ENCODE results near the gene MDK. TPM values are rescaled to one million over a fixed set of nuclear protein-coding genes. Genes with fewer than 3 reads are reported as not detected.
A peak's percentile ranks its signal among the peaks of the same experiment; 100 is the strongest.

MDK gene
- total RNA-seq, 1 experiment from 2014 or later, result 252 TPM

DNA sequence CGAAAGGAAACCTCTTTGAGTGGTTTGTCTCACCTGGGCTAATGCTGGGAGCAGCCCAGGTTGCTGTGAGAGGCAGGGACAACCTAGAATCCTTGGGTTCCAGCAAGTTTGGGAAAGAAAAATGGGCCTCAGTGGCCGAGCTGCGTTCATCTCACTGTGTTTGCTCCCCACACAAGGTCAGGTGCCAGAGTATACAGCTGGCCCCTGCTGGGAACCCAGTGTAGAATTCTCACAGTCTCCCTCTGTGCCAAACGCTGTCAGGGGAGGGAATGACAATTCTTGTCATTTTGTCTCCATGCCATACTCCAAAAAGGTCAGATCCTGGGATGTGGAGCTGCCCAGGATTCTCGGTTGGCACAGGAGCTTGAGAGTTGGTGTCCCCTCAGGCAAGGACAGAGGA, 29.9 kb upstream of the MDK start:
- intact Hi-C loops (cut with micrococcal nuclease; ENCODE audit: unreplicated experiment) (no loop called here), in situ Hi-C loops (cut with HindIII; ENCODE audit: low pct_unique_long_range_greater_than_20kb, low sequenced_read_pairs) (no loop called here)
- no peaks in the 10 kb centered on the region for H3K36me3 ChIP-seq (ENCODE audit: control insufficient read depth, insufficient read depth, low read length)
- H3K4me1 ChIP-seq (ENCODE audit: control insufficient read depth, insufficient read depth, low read length), result peaks cover 27% of the 10 kb centered on the region
- H3K9me3 ChIP-seq (ENCODE audit: control insufficient read depth, insufficient read depth, low read depth, low read length), result no peaks in the 10 kb centered on the region
- no peak overlapping the region for H3K4me3 ChIP-seq (ENCODE audit: low read depth in 2 of 2, low read length in 2 of 2)
- TF ChIP-seq SIN3A (IDR thresholded peaks at IDR 0.05; ENCODE audit: borderline replicate concordance, insufficient read depth, low read depth, low read length) (no peak), TCF7L2 (IDR thresholded peaks at IDR 0.05; ENCODE audit: low read depth, low read length) (no peak), POLR2AphosphoS5 (IDR thresholded peaks at IDR 0.05; ENCODE audit: low read depth, low read length) (no peak)
- TF ChIP-seq, protein P1, sequence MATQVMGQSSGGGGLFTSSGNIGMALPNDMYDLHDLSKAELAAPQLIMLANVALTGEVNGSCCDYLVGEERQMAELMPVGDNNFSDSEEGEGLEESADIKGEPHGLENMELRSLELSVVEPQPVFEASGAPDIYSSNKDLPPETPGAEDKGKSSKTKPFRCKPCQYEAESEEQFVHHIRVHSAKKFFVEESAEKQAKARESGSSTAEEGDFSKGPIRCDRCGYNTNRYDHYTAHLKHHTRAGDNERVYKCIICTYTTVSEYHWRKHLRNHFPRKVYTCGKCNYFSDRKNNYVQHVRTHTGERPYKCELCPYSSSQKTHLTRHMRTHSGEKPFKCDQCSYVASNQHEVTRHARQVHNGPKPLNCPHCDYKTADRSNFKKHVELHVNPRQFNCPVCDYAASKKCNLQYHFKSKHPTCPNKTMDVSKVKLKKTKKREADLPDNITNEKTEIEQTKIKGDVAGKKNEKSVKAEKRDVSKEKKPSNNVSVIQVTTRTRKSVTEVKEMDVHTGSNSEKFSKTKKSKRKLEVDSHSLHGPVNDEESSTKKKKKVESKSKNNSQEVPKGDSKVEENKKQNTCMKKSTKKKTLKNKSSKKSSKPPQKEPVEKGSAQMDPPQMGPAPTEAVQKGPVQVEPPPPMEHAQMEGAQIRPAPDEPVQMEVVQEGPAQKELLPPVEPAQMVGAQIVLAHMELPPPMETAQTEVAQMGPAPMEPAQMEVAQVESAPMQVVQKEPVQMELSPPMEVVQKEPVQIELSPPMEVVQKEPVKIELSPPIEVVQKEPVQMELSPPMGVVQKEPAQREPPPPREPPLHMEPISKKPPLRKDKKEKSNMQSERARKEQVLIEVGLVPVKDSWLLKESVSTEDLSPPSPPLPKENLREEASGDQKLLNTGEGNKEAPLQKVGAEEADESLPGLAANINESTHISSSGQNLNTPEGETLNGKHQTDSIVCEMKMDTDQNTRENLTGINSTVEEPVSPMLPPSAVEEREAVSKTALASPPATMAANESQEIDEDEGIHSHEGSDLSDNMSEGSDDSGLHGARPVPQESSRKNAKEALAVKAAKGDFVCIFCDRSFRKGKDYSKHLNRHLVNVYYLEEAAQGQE (IDR thresholded peaks at IDR 0.05; ENCODE audit: insufficient read depth in 1 of 2, low read depth in 2 of 2, low read length in 1 of 2), result no peak
- TF ChIP-seq, protein P2, sequence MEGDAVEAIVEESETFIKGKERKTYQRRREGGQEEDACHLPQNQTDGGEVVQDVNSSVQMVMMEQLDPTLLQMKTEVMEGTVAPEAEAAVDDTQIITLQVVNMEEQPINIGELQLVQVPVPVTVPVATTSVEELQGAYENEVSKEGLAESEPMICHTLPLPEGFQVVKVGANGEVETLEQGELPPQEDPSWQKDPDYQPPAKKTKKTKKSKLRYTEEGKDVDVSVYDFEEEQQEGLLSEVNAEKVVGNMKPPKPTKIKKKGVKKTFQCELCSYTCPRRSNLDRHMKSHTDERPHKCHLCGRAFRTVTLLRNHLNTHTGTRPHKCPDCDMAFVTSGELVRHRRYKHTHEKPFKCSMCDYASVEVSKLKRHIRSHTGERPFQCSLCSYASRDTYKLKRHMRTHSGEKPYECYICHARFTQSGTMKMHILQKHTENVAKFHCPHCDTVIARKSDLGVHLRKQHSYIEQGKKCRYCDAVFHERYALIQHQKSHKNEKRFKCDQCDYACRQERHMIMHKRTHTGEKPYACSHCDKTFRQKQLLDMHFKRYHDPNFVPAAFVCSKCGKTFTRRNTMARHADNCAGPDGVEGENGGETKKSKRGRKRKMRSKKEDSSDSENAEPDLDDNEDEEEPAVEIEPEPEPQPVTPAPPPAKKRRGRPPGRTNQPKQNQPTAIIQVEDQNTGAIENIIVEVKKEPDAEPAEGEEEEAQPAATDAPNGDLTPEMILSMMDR (IDR thresholded peaks at IDR 0.05), result no peak
- ChIA-PET CTCF (interaction anchor here (1.4 kb wide), 2 partner anchors 10 to 15 kb away, joined by 3 to 6 read pairs; no protein-coding TSS in a partner anchor), POLR2A (no interaction called here)
- H3K27me3 ChIP-seq (ENCODE audit: control insufficient read depth, insufficient read depth, low read length), result no peaks in the 10 kb centered on the region
- no TSS peak for BruUV-seq (replicated peaks)
- ATAC-seq (no peak), DNase-seq (ENCODE audit: low read depth, low spot score) (no peak)
- H3K27ac ChIP-seq (ENCODE audit: low read length), result no peak overlapping the region

DNA sequence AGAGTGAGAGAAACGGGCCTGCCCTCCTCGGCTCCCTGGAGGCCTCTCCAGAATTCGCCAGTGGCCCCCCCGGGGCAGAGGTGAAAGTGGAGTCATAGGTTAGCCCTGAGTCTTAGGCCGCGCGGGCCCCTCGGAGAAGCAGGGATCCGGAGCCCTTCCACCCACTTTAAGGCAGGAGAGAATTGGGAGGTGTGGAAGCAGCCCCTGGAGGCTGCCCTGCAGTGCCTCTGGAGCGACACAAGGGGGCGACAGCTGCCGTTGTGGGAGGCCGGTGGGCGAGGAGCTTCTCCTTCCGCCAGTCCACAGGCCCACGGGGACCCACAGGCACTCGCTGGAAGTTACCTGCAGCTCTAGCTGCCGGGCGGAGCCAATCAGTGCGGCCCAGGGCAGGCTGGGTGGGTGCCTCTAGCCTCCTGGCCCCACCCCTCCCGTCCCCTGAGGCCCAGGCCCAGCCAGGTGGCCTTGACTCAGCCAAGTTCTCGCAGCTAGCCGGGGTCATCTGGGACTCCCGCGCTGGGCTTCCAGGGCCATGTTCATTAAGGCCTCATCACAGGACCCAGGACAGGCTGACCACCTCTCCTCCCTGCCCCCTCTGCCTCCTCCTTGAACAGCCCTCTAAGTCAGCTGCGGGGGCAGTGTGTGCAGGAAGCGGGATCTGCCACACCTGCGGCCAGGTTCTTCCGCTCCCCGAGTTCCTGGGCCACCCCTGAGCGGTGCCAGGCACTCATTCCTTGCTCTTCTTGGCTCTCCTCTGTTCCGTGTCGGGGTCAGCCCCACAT, 29.2 kb upstream of the MDK start:
- Histone ChIP-seq H3K27ac (ENCODE audit: low read length) (peak overlapping the region; percentile 29; the same call in 1 of the 2 replicates), H3K9me3 (ENCODE audit: control insufficient read depth, insufficient read depth, low read depth, low read length) (no peaks in the 10 kb centered on the region), H3K36me3 (ENCODE audit: control insufficient read depth, insufficient read depth, low read length) (no peaks in the 10 kb centered on the region), H3K4me3 (ENCODE audit: low read depth in 2 of 2, low read length in 2 of 2) (no peak overlapping the region), H3K27me3 (ENCODE audit: control insufficient read depth, insufficient read depth, low read length) (no peaks in the 10 kb centered on the region), H3K4me1 (ENCODE audit: control insufficient read depth, insufficient read depth, low read length) (peaks cover 32% of the 10 kb centered on the region)
- no TSS peak for BruUV-seq (replicated peaks)
- TF ChIP-seq, protein P2 (IDR thresholded peaks at IDR 0.05), result peak; percentile 94
- TF ChIP-seq SIN3A (IDR thresholded peaks at IDR 0.05; ENCODE audit: borderline replicate concordance, insufficient read depth, low read depth, low read length) (no peak), POLR2AphosphoS5 (IDR thresholded peaks at IDR 0.05; ENCODE audit: low read depth, low read length) (no peak), TCF7L2 (IDR thresholded peaks at IDR 0.05; ENCODE audit: low read depth, low read length) (no peak)
- TF ChIP-seq, protein P1 (IDR thresholded peaks at IDR 0.05; ENCODE audit: insufficient read depth in 1 of 2, low read depth in 2 of 2, low read length in 1 of 2), result 0 out of 4 replicates have a peak, but pooled peaks of 1 of the 2 experiments have one; percentile 35
- DNase-seq (ENCODE audit: low read depth, low spot score) (no peak), ATAC-seq (peak; percentile 13; the same call in 1 of the 2 replicates)
- intact Hi-C loops (cut with micrococcal nuclease; ENCODE audit: unreplicated experiment), result no loop called here
- POLR2A ChIA-PET, result no interaction called here
- CTCF ChIA-PET, result interaction anchor here (0.6 to 1.4 kb wide), 3 partner anchors 9 to 38 kb away, joined by 3 to 8 read pairs (median 6); no protein-coding TSS in a partner anchor
- in situ Hi-C loops (cut with HindIII; ENCODE audit: low pct_unique_long_range_greater_than_20kb, low sequenced_read_pairs), result no loop called here

Data from Panc1 (cell line).